Stimulated activated CD4-positive, alpha-beta T cell treated with anti-CD3 and anti-CD28 coated beads, Interleukin-12 subunit alpha, Interleukin-12 subunit beta, amount 100 ng/mL, for 24 hours (primary cell): ENCODE data around the gene ATP6V1F.

Source experiments
- DNase-seq, 2 experiments: peaks; one replicate each; pipeline ENCODE4 v3.0.0-alpha.2; 2020; ENCODE audit warnings: low read depth in 2 of 2

ATP6V1F gene

GRCh38 chr7:128882134-128882533, 19.5 kb downstream of the ATP6V1F start:
- DNase-seq: no peak

DNA sequence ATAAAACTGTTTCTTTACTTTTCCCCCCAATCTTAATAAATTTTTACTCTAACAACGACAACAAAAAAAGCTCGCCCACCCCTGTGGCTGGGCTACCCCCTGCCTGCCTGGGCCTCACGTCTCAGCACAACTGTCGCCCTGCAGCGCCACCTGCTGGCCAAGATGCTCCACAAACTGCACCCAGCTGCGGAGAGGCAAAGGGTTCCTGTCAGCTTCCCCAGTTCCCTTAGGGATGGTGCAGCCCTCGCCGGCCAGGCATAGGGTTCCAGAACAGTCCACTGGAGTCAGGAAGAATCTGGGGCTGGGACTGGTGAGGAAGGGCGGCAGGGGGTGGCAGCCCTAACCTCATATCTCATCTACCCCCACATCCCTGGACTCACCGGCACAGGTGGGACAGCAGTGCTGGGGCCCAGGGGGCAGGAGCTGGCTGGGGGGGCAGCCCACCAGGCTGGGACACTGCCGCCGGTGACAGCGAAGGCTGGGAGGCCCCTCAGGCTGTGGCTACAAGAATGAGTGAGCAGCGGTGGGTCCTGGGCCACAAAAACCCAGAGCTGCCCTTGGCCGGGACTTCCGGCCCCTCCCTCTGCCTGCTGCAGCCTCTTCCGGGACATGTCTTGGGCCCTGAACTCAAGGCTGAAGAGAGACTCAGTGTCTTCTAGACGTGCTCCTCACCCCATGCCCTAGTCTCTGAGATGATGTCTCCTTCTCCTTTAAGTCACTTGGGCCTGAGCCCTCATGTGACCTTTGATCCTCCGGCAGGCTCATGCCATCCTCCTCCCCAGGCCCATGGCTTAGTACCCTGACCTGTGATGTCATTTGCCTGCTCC, 21.2 kb downstream of the ATP6V1F start:
- DNase-seq: peak; percentile 66 to 86

GRCh38 chr7:128884561-128885369, 22.1 kb downstream of the ATP6V1F start:
- no peak for DNase-seq

DNA sequence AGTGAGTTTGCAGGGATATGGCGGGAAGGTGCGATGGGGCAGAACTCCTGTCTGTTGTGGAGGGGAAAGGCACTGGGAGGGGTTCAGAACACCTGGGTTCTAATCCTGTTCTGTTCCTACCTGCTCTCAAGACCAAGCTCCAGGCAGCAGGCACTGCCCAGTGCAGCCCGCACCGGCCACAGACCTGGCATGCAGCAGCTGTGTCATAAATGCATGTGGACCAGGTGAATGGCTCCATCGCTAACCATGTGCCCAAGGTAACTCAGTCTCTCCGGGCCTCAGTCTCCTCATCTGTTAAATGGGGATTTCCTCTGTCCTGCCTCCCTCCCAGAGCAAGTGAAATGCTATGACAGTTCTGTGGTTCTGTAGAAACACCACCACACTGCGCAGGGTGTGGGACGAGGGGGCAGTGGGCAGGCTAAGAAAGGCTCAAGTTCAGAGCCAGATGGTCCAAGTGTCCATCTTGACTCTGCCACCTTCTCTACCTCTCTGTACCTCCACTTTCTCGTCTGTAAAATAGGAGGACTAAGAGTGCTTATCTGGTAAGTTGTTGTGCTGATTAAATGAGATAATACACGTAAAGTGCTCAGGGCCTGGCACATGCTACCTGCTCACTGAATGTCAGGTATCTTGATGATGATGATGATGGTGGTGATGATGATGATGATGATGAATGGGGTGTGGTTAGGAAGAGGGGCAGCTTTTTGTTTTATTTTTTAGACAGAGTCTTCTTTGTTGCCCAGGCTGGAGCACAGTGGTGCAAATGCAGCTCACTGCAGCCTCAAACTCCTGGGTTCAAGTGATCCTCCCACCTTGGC, 22.9 kb downstream of the ATP6V1F start:
- DNase-seq: no peak

GRCh38 chr7:128886391-128887168, 23.9 kb downstream of the ATP6V1F start:
- no peak for DNase-seq

GRCh38 chr7:128887169-128888038, 24.7 kb downstream of the ATP6V1F start:
- DNase-seq: no peak

DNA sequence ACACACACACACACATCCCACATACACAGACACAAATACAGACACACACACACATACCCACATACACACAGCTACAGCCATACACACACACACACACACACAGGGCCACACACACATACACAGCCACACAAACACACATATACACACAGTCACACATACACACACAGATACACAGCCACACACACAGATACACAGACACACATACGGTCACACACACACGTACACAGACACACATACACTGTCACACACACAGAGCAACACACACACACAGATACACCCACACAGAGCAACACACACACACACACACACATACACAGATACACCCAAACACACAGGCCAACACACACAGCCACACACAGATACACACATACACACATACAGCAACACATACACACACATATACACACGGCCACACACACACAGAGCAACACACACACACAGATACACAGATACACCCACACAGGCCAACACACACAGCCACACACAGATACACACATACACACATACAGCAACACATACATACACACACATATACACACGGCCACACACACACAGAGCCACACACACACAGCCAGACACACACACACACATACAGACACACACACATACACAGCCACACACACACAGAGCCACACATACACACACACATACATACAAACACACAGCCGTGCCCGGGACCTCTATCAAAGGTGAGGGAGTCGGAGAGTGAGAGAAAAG, 25.5 kb downstream of the ATP6V1F start:
- no peak for DNase-seq

DNA sequence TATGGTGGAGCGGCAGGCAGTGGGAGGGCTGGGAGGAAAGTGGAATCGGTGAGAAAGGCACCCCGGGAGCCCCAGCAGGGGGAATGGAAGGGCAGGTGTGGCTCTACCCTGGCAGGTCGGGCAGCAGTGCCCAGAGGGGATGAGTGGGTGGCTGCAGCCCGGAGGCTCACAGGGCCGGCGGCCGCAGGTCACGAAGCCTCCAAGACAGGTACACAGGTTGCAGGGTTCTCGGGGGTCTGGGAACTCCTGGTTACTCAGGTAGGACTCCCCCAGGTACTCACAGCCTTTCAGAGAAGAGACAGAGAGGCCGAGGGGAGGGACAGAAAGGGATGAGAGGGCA, 26.1 kb downstream of the ATP6V1F start:
- DNase-seq: no peak

DNA sequence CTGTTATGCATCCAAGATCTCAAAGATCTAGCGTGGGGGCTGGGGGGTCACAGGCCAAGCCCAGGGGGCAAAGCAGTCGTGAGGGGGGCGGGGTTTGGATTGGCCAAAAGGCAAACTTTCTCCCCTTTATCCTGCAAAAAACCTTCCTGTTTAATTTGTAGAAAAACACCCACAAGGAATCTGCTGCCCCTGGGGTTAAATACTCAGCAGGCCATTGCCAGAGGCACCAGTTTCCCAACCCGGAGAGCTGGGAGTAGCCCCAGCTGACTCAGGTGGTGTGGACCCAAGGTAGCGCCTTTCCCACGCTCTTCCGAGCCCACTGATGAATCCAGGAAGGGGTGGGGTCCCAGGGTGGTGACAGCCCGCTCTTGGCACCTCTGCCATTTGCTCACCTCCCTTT, 26.5 kb downstream of the ATP6V1F start:
- no peak for DNase-seq

DNA sequence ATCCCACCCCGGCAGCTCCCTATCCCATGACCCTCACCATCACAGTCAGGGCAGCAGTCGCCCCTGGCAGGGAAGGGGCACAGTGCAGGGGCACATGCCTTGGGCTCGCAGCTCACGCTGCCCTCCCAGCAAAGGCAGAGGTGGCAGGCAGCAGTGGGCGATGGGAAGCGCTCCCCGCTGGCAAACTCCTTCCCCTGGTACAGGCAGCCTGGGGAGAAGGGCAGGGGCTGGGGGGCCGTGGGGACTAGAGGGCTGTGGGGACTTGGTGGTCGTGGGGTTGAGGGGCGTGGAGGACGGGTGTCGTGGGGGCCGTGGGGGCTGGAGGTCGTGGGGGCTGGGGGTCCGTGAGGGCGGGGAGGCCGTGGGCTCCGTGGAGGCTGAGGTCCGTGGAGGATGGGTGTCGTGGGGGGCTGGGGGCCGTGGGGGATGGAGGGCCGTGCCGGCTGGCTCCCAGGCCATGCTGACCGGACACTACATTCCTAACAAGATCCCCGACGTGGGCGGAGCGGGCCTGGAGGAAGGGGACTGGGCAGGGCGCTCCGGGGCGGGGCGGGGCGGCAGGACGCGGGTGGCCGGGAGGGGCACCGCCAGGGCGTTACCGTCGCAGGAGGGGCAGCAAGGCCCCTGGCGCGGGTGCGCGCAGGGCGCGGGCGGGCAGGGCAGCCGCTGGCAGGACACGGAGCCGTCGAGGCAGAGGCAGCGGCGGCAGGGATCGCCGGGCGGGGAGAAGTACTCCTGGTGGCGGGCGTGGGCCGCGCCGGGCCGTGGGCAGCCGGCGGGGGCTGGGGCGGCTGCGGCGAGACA, 27.9 kb downstream of the ATP6V1F start:
- DNase-seq: no peak

- no peak for DNase-seq
Observed at GRCh38 chr7:128891110-128891941, 28.7 kb downstream of the ATP6V1F start.

GRCh38 chr7:128891942-128892269, 29.2 kb downstream of the ATP6V1F start:
- no peak for DNase-seq

DNA sequence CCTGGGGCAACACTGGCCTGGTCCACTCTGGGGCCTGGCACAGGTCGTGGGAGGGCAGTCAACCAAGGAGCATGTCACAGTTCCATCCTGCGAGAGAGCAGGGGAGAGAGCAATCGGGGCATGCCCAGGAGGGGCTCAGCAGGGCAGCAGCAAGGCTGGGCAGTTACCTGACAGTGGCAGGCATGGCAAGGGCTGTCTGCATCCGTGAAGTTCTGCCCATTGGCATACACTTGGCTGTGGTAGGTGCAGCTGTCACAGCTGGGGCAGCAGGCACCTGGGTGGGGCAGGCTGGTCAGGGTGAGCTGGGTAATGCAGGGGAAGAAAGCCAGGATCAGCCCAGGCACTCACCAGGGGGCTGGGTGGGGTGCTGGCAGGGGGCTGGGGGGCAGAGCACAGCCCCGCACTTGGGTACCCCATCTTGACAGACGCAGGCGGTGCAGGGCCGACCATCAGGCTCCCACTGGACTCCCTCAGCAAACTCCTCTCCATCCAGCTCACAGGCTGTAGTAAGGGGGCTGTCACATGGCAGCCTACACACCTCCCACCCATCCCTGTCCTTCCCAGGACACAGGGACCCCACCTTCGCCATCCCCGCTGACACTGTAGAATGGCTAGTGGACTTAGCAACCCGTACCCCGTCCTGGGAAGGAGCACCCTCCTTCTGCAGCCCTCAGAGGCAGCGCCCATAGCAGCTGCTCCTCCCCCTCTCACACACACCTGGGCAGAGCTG, 30.0 kb downstream of the ATP6V1F start:
- no peak for DNase-seq

DNA sequence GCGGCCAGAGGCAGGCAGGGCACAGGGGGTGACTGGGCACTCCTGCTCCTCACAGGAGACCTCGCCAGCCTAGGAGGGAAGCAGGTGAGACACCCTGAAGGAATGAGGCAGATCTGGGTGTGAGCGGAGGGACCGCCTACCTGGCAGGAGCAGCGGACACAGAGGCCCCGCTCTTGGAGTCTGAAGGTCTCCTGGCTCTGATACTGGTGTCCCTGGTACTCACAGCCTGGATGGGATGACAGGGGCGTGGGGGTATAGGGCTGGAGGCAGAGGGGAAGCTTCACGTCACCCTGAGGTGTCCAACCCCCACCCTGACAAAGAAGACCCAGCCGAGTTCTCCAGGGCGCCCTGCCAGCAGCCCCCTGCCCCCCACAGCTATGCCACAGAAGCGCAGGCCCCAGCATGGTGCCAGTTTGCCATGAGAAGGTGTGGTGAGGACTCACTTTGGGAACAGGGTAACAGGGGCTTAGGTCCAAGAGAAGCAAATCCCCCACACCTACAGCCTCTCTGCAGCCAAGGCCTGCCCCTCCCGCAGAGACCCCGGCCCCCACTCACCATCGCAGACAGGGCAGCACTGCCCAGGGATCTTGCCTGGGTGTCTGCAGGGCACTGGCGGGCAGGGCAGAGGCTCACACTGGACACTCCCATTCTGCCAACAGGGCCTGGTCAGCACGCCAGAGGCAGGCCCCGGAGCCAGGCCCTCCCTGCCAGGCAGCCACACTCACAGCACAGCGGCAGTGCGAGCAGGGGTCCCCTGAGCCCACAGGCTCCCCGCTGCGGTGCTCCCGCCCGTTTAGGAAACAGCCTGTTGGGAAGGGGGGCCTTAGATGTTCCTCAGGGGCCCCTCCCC, 30.8 kb downstream of the ATP6V1F start:
- no peak for DNase-seq

GRCh38 chr7:128894101-128894440, 31.4 kb downstream of the ATP6V1F start:
- DNase-seq: no peak

GRCh38 chr7:128895320-128895719, 32.7 kb downstream of the ATP6V1F start:
- no peak for DNase-seq

DNA sequence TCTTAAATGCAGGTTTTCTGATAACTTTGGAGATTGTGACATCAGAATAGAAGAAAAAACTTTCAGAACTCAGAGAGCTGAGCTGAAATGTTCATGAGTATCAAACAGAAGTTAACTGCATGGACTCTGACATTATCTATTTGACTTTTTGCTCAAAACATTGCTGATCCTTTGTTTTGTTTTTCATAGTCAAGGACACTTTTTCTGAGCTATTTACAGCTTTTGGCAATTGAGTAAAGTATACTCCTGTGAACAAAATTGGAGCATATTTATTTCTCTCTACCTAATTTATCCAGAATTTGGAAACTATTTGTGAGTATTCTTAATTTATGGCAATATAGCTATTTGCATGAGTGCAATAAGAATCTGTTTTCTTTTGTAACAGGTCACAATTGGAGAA, 36.7 kb downstream of the ATP6V1F start:
- no peak for DNase-seq
